ENCODE data around the gene SEPHS1.
"Not testable (repeated sequence)": the region's sequence is repeated elsewhere in the genome, so short reads cannot be mapped to it uniquely, and the experiment has no call there.

DNA sequence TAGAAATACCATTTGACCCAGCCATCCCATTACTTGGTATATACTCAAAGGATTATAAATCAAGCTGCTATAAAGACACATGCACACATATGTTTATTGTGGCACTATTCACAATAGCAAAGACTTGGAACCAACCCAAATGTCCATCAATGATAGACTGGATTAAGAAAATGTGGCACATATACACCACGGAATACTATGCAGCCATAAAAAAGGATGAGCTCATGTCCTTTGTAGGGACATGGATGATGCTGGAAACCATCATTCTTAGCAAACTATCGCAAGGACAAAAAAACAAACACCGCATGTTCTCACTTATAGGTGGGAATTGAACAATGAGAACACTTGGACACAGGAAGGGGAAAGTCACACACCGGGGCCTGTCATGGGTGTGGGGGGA lies 31.0 kb upstream of the SEPHS1 start:
- TF ChIP-seq, protein P1, sequence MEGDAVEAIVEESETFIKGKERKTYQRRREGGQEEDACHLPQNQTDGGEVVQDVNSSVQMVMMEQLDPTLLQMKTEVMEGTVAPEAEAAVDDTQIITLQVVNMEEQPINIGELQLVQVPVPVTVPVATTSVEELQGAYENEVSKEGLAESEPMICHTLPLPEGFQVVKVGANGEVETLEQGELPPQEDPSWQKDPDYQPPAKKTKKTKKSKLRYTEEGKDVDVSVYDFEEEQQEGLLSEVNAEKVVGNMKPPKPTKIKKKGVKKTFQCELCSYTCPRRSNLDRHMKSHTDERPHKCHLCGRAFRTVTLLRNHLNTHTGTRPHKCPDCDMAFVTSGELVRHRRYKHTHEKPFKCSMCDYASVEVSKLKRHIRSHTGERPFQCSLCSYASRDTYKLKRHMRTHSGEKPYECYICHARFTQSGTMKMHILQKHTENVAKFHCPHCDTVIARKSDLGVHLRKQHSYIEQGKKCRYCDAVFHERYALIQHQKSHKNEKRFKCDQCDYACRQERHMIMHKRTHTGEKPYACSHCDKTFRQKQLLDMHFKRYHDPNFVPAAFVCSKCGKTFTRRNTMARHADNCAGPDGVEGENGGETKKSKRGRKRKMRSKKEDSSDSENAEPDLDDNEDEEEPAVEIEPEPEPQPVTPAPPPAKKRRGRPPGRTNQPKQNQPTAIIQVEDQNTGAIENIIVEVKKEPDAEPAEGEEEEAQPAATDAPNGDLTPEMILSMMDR (IDR thresholded peaks at IDR 0.05; ENCODE audit: extremely low read depth in 1 of 2, insufficient read depth in 1 of 2, low read depth in 1 of 2, low read length in 2 of 2) = not testable (repeated sequence)
- not testable (repeated sequence) for TF ChIP-seq POLR2A (IDR thresholded peaks at IDR 0.05; ENCODE audit: low read depth, low read length)

Measured in endothelial cell of umbilical vein (primary cell).